GM23248 (cell line): ENCODE results near the gene BLOC1S1.

ENCODE experiments used
- EZH2 ChIP-seq: fragments of 200-600 bp; sonication (generic); IDR thresholded peaks from 2 replicates; pipeline ENCODE4 v1.6.1; 2018; ENCODE audit warnings: antibody characterized with exemption, mild to moderate bottlenecking; ENCODE audit not compliant: insufficient read depth, poor library complexity, severe bottlenecking
- EZH2phosphoT487 ChIP-seq: fragments of 200-600 bp; sonication (generic); IDR thresholded peaks from 2 replicates; pipeline ENCODE4 v1.6.1; 2018; ENCODE audit warnings: antibody characterized with exemption, moderate library complexity, mild to moderate bottlenecking, low read depth; ENCODE audit not compliant: insufficient read depth

DNA sequence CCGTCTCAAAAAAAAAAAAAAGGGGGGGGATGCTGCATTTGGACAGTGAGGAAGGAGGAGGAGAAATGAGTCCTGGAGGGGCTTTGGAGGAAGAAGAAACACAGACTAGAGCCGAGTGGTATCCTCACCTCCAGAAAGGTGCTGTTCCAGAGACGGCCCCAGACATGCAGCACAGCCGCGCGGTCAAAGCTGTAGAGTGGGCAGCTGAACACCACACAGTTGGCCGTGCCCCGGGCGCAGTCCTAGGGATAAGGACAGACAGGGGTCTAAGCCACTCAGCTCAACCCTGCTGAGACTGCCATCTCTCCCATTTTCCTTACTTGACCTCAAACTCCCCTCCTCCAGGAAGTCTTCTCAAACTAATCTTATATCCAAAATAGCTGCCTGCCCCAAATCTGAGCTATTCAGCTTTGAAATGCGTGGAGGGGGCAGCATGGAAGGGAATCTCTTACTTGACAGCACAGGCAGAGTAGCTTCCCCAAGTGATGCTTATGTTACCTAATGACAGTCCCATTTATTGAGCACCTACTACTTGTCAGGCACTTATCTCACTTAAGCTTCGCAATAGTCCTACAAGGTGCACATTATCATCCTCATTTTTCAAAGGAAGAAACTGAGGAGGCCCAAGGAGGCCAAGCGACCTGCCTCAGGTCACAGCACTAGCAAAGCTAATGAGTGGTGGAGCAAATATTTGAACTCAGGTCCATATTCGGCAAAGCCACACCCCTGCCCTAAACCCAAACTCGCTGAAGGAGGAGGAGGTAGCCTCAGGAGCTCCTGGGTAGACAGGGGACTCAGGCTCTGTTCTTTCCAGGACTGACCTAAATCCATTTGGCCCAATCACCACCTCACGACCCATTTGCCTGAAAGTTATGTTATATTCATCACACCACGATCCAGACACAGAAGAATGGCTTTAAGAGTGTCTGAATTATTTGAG, 26.9 kb upstream of the BLOC1S1 start:
- TF ChIP-seq EZH2 (no peak), EZH2phosphoT487 (no peak)
